Transverse colon (tissue), 4 donors: ENCODE measurements around the gene S100A9.

Source experiments
- POLR2A ChIP-seq: fragments of 450-650 bp; IDR thresholded peaks from one replicate; pipeline ENCODE4 v1.6.1; 2016; ENCODE audit warnings: antibody characterized with exemption, mild to moderate bottlenecking, moderate library complexity
- POLR2AphosphoS5 ChIP-seq, 3 donors: sonication (generic); formaldehyde crosslinking; IDR thresholded peaks; one replicate each; pipeline ENCODE4 v1.6.1; 2016; ENCODE audit warnings: antibody characterized with exemption in 3 of 3
- TF ChIP-seq, protein P1 (sequence below), 5 experiments: fragments of 200-600 bp in 3 of 5; fragments of 450-650 bp in 2 of 5; sonication (generic) in 3 of 5; IDR thresholded peaks; 1 replicate in 2 of 5; 2 replicates in 3 of 5; pipeline ENCODE4 v1.5.1; 2016 to 2017; ENCODE audit warnings: antibody characterized with exemption in 5 of 5, inconsistent platforms in 3 of 5, mild to moderate bottlenecking in 2 of 5, moderate library complexity in 1 of 5

DNA sequence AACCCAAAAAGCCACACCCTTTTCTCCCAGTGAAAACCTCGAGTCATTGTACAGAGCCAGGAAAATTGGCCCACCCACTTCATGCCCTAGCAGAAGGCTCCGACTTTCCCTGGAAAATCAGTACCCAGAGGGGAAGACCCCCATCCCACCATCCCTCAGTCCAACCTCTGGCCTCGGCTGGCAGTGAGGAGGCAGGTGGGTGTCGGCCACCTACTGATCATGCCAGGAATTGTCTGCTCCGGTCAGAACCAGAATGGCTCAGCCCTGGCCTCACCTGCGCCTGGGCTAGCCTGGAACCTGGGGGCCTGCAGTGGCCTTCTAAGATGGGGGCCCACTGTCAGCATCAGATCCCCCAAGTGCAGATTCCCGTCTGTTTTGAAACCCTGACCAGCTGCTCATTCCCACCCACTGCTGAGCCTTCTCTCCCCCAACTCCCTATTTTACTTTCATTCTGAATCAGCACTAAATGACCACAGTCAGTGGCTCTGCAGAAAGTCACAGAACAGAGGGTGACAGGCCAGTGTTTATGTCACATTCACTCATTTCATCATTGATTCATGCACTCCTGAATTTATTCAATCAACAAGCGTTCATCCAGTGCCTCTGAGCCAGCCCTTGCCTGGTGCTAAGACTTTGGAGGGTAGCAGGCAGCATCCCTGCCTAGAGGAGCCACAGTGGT, 3.0 kb upstream of the S100A9 start:
- TF ChIP-seq, protein P1, sequence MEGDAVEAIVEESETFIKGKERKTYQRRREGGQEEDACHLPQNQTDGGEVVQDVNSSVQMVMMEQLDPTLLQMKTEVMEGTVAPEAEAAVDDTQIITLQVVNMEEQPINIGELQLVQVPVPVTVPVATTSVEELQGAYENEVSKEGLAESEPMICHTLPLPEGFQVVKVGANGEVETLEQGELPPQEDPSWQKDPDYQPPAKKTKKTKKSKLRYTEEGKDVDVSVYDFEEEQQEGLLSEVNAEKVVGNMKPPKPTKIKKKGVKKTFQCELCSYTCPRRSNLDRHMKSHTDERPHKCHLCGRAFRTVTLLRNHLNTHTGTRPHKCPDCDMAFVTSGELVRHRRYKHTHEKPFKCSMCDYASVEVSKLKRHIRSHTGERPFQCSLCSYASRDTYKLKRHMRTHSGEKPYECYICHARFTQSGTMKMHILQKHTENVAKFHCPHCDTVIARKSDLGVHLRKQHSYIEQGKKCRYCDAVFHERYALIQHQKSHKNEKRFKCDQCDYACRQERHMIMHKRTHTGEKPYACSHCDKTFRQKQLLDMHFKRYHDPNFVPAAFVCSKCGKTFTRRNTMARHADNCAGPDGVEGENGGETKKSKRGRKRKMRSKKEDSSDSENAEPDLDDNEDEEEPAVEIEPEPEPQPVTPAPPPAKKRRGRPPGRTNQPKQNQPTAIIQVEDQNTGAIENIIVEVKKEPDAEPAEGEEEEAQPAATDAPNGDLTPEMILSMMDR (IDR thresholded peaks at IDR 0.05): no peak
- no peak for TF ChIP-seq POLR2A
- no peak for TF ChIP-seq POLR2AphosphoS5 (IDR thresholded peaks at IDR 0.05)
